Measurements from ENCODE around the gene TXNRD1. TPM values are rescaled to one million over a fixed set of nuclear protein-coding genes. Genes with fewer than 3 reads are reported as not detected.

TXNRD1 gene
- total RNA-seq, 1 donor from 2014 or later: 105 TPM

DNA sequence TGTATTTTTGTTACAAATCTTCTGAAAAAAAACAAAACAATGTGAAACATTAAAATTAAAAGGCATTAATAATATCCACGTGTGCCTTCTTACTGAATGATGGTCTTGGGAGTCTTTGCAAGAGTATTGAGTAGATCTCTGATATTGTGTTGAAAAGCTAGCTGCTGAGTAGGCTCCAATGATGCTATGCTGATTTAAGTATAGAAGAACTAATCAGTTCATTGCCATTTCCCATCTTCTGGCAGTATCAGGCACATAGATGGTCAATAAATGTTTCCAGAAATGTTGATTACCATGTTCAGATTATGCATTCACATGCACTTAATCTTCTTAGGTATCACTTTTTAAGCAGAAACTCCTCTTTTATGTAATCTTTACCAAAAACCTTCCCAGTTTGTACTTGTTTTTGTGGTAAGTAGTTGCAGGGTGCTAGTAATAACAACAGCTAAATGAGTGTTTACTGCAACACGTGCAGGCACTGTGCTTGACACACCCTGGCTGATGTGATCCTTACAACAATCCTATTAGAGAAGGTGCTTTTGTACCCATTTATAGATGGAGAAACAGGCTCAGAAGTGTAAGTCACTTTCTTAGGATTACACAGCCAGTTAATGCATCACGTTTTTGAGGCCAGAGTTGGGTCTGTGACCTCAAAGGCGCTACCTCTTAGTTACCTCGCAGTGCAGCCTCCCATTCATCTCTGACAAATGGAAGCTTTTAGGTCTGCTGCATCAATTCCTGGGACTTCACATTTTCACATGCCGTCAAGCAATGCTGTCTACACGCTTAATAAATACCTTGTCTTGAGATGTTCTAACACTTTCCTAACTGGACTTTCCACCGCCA, 134.9 kb downstream of the TXNRD1 start:
- TF ChIP-seq, protein P1, sequence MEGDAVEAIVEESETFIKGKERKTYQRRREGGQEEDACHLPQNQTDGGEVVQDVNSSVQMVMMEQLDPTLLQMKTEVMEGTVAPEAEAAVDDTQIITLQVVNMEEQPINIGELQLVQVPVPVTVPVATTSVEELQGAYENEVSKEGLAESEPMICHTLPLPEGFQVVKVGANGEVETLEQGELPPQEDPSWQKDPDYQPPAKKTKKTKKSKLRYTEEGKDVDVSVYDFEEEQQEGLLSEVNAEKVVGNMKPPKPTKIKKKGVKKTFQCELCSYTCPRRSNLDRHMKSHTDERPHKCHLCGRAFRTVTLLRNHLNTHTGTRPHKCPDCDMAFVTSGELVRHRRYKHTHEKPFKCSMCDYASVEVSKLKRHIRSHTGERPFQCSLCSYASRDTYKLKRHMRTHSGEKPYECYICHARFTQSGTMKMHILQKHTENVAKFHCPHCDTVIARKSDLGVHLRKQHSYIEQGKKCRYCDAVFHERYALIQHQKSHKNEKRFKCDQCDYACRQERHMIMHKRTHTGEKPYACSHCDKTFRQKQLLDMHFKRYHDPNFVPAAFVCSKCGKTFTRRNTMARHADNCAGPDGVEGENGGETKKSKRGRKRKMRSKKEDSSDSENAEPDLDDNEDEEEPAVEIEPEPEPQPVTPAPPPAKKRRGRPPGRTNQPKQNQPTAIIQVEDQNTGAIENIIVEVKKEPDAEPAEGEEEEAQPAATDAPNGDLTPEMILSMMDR (IDR thresholded peaks at IDR 0.05; ENCODE audit: unreplicated experiment): no peak
- no peaks in the 10 kb centered on the region for H3K9me3 Mint-ChIP-seq (ENCODE audit: unreplicated experiment)
- H3K36me3 Mint-ChIP-seq (ENCODE audit: low read depth, unreplicated experiment): peaks cover 12% of the 10 kb centered on the region
- no peaks in the 10 kb centered on the region for H3K4me1 Mint-ChIP-seq (ENCODE audit: unreplicated experiment)
- no peak overlapping the region for H3K27ac Mint-ChIP-seq (ENCODE audit: unreplicated experiment)
- H3K27me3 Mint-ChIP-seq (ENCODE audit: unreplicated experiment): no peaks in the 10 kb centered on the region
- DNase-seq (ENCODE audit: low spot score): no peak
- no peak overlapping the region for H3K4me3 Mint-ChIP-seq (ENCODE audit: unreplicated experiment)

DNA sequence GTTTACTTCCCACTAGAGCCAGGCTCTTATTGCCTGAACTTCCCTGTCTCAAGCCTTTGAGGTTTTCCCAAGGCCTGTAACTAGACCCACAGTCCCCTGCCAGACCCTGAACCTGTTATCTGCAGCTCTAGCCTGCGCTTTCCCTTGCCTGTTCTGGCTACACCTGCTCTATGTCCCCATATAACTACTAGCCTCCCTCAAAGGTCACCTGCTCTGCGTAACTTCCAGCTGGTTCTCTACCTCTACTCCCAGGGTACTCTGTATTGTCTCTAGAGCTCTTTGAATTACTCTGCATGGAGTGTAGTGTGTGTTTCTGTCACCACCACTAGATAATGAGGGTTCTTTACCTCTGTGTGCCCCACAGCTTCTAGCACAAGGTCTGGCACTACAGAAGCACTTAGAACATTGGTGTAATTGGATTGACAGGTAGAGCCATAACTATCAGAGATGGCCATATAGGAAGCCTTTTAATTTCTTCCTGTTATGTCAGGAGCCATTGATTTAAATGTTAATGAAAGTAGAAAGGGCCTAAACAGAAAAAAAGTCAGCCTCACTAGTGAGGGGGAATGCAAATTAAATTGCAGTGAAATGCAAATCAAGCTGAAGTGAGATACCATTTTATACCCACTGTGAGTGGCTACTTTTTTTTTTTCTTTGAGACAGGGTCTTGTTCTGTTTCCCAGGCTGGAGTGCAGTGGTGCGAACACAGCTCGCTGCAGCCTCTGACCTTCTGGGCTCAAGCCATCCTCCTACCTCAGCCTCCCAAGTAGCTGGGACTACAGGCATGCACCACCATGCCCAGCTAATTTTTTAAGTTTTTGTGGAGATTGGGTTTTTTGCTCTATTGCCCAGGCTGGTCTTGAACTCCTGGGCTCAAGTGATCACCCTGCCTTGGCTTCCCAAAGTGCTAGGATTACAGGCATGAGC, 135.7 kb downstream of the TXNRD1 start:
- Mint-ChIP-seq H3K9me3 (ENCODE audit: unreplicated experiment) (no peaks in the 10 kb centered on the region), H3K4me3 (ENCODE audit: unreplicated experiment) (no peak overlapping the region), H3K27ac (ENCODE audit: unreplicated experiment) (no peak overlapping the region), H3K27me3 (ENCODE audit: unreplicated experiment) (peaks cover 2% of the 10 kb centered on the region), H3K4me1 (ENCODE audit: unreplicated experiment) (no peaks in the 10 kb centered on the region), H3K36me3 (ENCODE audit: low read depth, unreplicated experiment) (peaks cover 12% of the 10 kb centered on the region)
- TF ChIP-seq, protein P1 (IDR thresholded peaks at IDR 0.05; ENCODE audit: unreplicated experiment): no peak
- DNase-seq (ENCODE audit: low spot score): no peak

DNA sequence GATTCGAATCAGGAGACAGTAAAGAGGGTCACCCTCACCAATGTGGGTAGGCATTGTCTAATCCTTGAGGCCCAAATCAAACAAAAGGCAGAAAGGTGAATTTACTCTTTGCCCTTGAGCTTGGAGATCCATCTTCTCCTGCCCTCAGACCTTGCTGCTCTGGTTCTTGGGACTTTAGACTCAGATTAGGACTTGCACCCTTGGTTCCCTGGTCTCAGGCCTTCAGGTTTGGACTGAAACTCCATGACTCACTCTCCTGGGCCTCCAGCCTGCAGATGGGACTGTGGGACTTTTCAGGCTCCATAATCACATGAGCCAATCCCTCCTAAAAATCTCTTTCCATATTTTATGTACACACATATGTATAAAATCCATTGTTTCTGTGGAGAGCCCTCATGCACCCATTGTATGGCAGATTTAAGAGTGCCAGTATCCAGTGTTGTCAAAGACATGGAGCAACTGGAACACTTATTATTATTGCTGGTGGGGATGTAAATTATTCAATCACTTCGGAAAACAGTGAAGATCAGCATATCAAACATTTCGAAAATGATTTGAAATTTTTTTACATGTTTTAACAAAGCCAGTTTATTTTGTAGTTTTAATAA, 136.6 kb downstream of the TXNRD1 start:
- no peaks in the 10 kb centered on the region for H3K9me3 Mint-ChIP-seq (ENCODE audit: unreplicated experiment)
- H3K36me3 Mint-ChIP-seq (ENCODE audit: low read depth, unreplicated experiment): peaks cover 10% of the 10 kb centered on the region
- peaks cover 6% of the 10 kb centered on the region for H3K27me3 Mint-ChIP-seq (ENCODE audit: unreplicated experiment)
- DNase-seq (ENCODE audit: low spot score): no peak
- H3K27ac Mint-ChIP-seq (ENCODE audit: unreplicated experiment): no peak overlapping the region
- no peaks in the 10 kb centered on the region for H3K4me1 Mint-ChIP-seq (ENCODE audit: unreplicated experiment)
- no peak overlapping the region for H3K4me3 Mint-ChIP-seq (ENCODE audit: unreplicated experiment)
- TF ChIP-seq, protein P1 (IDR thresholded peaks at IDR 0.05; ENCODE audit: unreplicated experiment): no peak

DNA sequence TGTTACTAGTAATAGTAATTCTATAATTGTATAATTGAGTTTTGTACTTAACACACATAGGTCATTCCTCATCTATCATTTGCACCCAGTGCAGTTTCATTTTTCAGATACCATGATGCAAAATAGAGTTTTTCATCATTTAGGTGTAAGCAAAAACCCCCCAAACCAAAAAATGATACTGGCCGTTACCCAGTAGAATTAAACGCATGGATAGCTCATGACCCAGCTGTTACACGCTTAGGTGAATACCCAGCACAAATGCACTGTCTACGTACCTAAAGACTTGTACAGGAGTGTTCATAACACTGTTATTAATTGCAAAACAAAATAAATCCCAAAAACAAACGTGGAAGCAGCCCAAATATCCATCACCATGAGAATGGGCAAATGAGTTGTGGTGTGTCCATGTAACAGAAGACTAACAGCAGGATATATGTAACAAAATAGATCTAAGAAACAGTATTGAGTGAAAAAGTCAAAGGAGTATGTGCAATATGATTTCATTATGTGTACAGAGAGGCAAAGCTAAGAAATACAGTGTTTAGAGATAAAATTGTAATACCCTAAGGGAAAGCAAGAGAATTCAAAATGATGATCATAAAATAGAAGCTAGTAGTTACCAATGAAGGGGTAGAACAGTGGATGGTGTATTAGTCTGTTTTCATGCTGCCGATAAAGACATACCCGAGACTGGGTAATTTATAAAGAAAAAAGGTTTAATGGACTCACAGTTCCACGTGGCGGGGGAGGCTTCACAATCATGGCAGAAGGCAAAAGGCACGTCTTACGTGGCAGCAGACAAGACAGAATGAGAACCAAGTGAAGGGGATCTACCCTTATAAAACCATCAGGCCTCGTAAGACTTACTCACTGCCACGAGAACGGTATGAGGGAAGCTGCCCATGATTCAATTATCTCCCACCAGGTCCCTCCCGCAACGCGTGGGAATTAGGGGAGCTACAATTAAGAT, 137.7 kb downstream of the TXNRD1 start:
- no peak overlapping the region for H3K4me3 Mint-ChIP-seq (ENCODE audit: unreplicated experiment)
- H3K36me3 Mint-ChIP-seq (ENCODE audit: low read depth, unreplicated experiment): peaks cover under 1% of the 10 kb centered on the region
- H3K9me3 Mint-ChIP-seq (ENCODE audit: unreplicated experiment): no peaks in the 10 kb centered on the region
- H3K4me1 Mint-ChIP-seq (ENCODE audit: unreplicated experiment): no peaks in the 10 kb centered on the region
- TF ChIP-seq, protein P1 (IDR thresholded peaks at IDR 0.05; ENCODE audit: unreplicated experiment): no peak
- peaks cover 6% of the 10 kb centered on the region for H3K27me3 Mint-ChIP-seq (ENCODE audit: unreplicated experiment)
- no peak overlapping the region for H3K27ac Mint-ChIP-seq (ENCODE audit: unreplicated experiment)
- DNase-seq (ENCODE audit: low spot score): no peak
